Esophagus (tissue), 2 donors: ENCODE measurements around the gene PRSS50. TPM values are rescaled to one million over a fixed set of nuclear protein-coding genes. Genes with fewer than 3 reads are reported as not detected.

Source experiments
- H3K27ac ChIP-seq, 2 donors: one replicate each; pipeline ENCODE4 v1.5.1; 2013; ENCODE audit warnings: low read depth in 2 of 2, mild to moderate bottlenecking in 2 of 2, inconsistent platforms in 1 of 2, low read length in 1 of 2, moderate library complexity in 1 of 2
- H3K27me3 ChIP-seq, 2 donors: one replicate each; pipeline ENCODE4 v1.6.1; 2013; ENCODE audit warnings: low read length in 2 of 2, control low read depth in 1 of 2, mild to moderate bottlenecking in 1 of 2; ENCODE audit not compliant: insufficient read depth in 2 of 2, control insufficient read depth in 1 of 2
- H3K36me3 ChIP-seq, 2 donors: one replicate each; pipeline ENCODE4 v1.6.1; 2013; ENCODE audit warnings: low read length in 1 of 2; ENCODE audit not compliant: control insufficient read depth in 2 of 2, insufficient read depth in 2 of 2
- H3K4me1 ChIP-seq, 2 donors: one replicate each; pipeline ENCODE4 v1.6.1; 2013; ENCODE audit warnings: low read length in 1 of 2; ENCODE audit not compliant: control insufficient read depth in 2 of 2, insufficient read depth in 2 of 2
- H3K4me3 ChIP-seq, 2 donors: one replicate each; pipeline ENCODE4 v1.5.1; 2013; ENCODE audit warnings: low read length in 2 of 2, mild to moderate bottlenecking in 2 of 2, low read depth in 1 of 2, moderate library complexity in 1 of 2
- H3K9me3 ChIP-seq, 2 donors: one replicate each; pipeline ENCODE4 v1.6.1; 2013; ENCODE audit warnings: mild to moderate bottlenecking in 2 of 2, low read depth in 1 of 2, low read length in 1 of 2, moderate library complexity in 1 of 2; ENCODE audit not compliant: control insufficient read depth in 2 of 2, insufficient read depth in 1 of 2
- WGBS, 2 donors: extraction: QIAGEN DNeasy Blood & Tissue Kit; methylation state at CpG; one replicate each; pipeline ENCODE4 v1.1.7; 2013; 5-methylcytosine and 5-hydroxymethylcytosine counted together
- polyA plus RNA-seq, 2 donors: library from polyadenylated mRNA; stranded (reverse); fragments of 200-250 nt; gene quantifications; one replicate each; pipeline ENCODE4 v1.2.3, GENCODE V29; 2013
- donor health status: healthy with polysubstance abuse.
- donor health status: Bipolar disorder and iron deficiency.

Gene PRSS50
- polyA plus RNA-seq, 2 donors: 0.06 TPM

GRCh38 chr3:46715507-46716175 is 2.0 kb downstream of the PRSS50 start:
- Histone ChIP-seq H3K27ac (no peak overlapping the region), H3K4me3 (no peak overlapping the region), H3K9me3 (no peaks in the 10 kb centered on the region), H3K27me3 (no peaks in the 10 kb centered on the region), H3K36me3 (no peaks in the 10 kb centered on the region), H3K4me1 (peaks cover 0 to 7% of the 10 kb centered on the region in 2 donors)
- WGBS, 2 donors: 92 to 94% methylated on average over 11 of the region's 11 CpGs

GRCh38 chr3:46714728-46715506 is 2.8 kb downstream of the PRSS50 start:
- 90% methylated on average over 10 of the region's 10 CpGs for WGBS, 2 donors
- Histone ChIP-seq H3K36me3 (no peaks in the 10 kb centered on the region), H3K4me1 (peaks cover 0 to 7% of the 10 kb centered on the region in 2 donors), H3K9me3 (no peaks in the 10 kb centered on the region), H3K27me3 (no peaks in the 10 kb centered on the region), H3K27ac (no peak overlapping the region), H3K4me3 (no peak overlapping the region)

GRCh38 chr3:46713898-46714552 is 3.6 kb downstream of the PRSS50 start:
- H3K36me3 ChIP-seq: no peaks in the 10 kb centered on the region
- H3K27me3 ChIP-seq: no peaks in the 10 kb centered on the region
- peaks cover 0 to 7% of the 10 kb centered on the region in 2 donors for H3K4me1 ChIP-seq
- 66% methylated on average over 22 of the region's 22 CpGs for WGBS, 2 donors
- H3K9me3 ChIP-seq: no peaks in the 10 kb centered on the region
- no peak overlapping the region for H3K4me3 ChIP-seq
- H3K27ac ChIP-seq: peak overlapping the region in 1 of 2 donors; percentile 2

GRCh38 chr3:46713050-46713897 is 4.4 kb downstream of the PRSS50 start:
- Histone ChIP-seq H3K9me3 (no peaks in the 10 kb centered on the region), H3K27ac (no peak overlapping the region), H3K36me3 (no peaks in the 10 kb centered on the region), H3K27me3 (no peaks in the 10 kb centered on the region), H3K4me1 (peaks cover 0 to 7% of the 10 kb centered on the region in 2 donors), H3K4me3 (no peak overlapping the region)
- 80 to 81% methylated on average over 14 of the region's 14 CpGs for WGBS, 2 donors

- Histone ChIP-seq H3K36me3 (no peaks in the 10 kb centered on the region), H3K4me1 (peaks cover 0 to 7% of the 10 kb centered on the region in 2 donors), H3K27ac (no peak overlapping the region), H3K9me3 (no peaks in the 10 kb centered on the region), H3K27me3 (no peaks in the 10 kb centered on the region), H3K4me3 (no peak overlapping the region)
- WGBS, 2 donors: 85 to 88% methylated on average over 12 to 13 of the region's 13 CpGs
Measured at GRCh38 chr3:46712191-46713049, 5.2 kb downstream of the PRSS50 start.

GRCh38 chr3:46711760-46712159 is 5.9 kb downstream of the PRSS50 start:
- 81 to 91% methylated on average over 7 of the region's 7 CpGs for WGBS, 2 donors
- H3K4me1 ChIP-seq: peaks cover 0 to 7% of the 10 kb centered on the region in 2 donors
- H3K27me3 ChIP-seq: no peaks in the 10 kb centered on the region
- H3K27ac ChIP-seq: no peak overlapping the region
- H3K4me3 ChIP-seq: no peak overlapping the region
- H3K9me3 ChIP-seq: no peaks in the 10 kb centered on the region
- H3K36me3 ChIP-seq: no peaks in the 10 kb centered on the region

- Histone ChIP-seq H3K27ac (no peak overlapping the region), H3K9me3 (no peaks in the 10 kb centered on the region), H3K4me3 (no peak overlapping the region), H3K36me3 (no peaks in the 10 kb centered on the region), H3K27me3 (no peaks in the 10 kb centered on the region), H3K4me1 (peaks cover 0 to 7% of the 10 kb centered on the region in 2 donors)
- WGBS, 2 donors: 93 to 97% methylated on average over 2 of the region's 2 CpGs
Measured at GRCh38 chr3:46711305-46711704, 6.4 kb downstream of the PRSS50 start.

GRCh38 chr3:46710671-46711295 is 6.9 kb downstream of the PRSS50 start:
- Histone ChIP-seq H3K4me1 (peaks cover 0 to 7% of the 10 kb centered on the region in 2 donors), H3K4me3 (no peak overlapping the region), H3K27me3 (no peaks in the 10 kb centered on the region), H3K27ac (no peak overlapping the region), H3K36me3 (no peaks in the 10 kb centered on the region), H3K9me3 (no peaks in the 10 kb centered on the region)
- 89 to 92% methylated on average over 6 of the region's 6 CpGs for WGBS, 2 donors
